PC-3 (cell line): Measurements from ENCODE around the gene PROX1.

ENCODE experiments used
- EZH2 ChIP-seq: fragments of 300-600 bp; sonication (generic); IDR thresholded peaks from one replicate; pipeline ENCODE4 v1.6.1; 2017; ENCODE audit warnings: antibody characterized with exemption, mild to moderate bottlenecking, low read length; ENCODE audit not compliant: unreplicated experiment
- TF ChIP-seq, protein P1 (sequence below): fragments of 300-600 bp; sonication (generic); conservative IDR thresholded peaks from 2 replicates; pipeline ENCODE4 v1.5.1; 2017; ENCODE audit warnings: antibody characterized with exemption, low read depth, mild to moderate bottlenecking, low read length

DNA sequence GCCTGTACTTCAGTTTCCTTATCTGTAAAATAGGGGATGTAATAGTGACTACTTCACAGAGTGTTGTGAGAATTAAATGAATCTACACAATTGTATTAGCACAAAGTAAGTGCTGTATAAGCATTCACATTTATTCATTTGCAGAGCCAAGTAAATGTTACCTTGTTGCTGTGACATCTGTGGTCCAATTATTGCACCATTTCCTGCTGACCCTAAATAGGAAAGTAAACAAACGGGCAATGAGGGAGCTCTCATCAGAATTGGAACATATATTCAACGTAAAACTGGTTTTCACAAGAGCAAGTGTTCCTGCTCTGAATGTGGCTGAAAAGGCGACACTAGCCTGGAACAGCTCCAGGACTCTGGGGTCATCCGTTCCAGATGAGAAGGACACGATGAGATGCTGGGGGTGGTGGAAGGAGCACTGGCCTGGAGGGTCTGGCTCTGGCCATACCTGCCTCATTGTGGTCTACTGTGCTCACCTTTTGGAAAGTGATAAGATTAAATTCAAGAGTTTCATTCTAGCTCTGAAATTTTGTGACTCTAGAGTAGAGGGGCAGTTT lies 34.5 kb downstream of the PROX1 start:
- TF ChIP-seq, protein P1, sequence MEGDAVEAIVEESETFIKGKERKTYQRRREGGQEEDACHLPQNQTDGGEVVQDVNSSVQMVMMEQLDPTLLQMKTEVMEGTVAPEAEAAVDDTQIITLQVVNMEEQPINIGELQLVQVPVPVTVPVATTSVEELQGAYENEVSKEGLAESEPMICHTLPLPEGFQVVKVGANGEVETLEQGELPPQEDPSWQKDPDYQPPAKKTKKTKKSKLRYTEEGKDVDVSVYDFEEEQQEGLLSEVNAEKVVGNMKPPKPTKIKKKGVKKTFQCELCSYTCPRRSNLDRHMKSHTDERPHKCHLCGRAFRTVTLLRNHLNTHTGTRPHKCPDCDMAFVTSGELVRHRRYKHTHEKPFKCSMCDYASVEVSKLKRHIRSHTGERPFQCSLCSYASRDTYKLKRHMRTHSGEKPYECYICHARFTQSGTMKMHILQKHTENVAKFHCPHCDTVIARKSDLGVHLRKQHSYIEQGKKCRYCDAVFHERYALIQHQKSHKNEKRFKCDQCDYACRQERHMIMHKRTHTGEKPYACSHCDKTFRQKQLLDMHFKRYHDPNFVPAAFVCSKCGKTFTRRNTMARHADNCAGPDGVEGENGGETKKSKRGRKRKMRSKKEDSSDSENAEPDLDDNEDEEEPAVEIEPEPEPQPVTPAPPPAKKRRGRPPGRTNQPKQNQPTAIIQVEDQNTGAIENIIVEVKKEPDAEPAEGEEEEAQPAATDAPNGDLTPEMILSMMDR = no peak
- no peak for TF ChIP-seq EZH2
